Lower leg skin (tissue), 4 donors: ENCODE measurements around the gene PPP2R5B. TPM values are rescaled to one million over a fixed set of nuclear protein-coding genes. Genes with fewer than 3 reads are reported as not detected.

Source experiments
- DNase-seq, 2 donors: peaks; one replicate each; pipeline ENCODE4 v3.0.0-alpha.2; 2019; ENCODE audit warnings: low spot score in 2 of 2
- H3K4me3 ChIP-seq: fragments of 200-600 bp; sonication (generic); 2 replicates; pipeline ENCODE4 v1.5.1; 2017; ENCODE audit warnings: mild to moderate bottlenecking, low read depth; ENCODE audit not compliant: poor library complexity, severe bottlenecking
- CTCF ChIP-seq, 3 donors: fragments of 450-650 bp; IDR thresholded peaks; one replicate each; pipeline ENCODE4 v1.5.1; 2016; ENCODE audit warnings: antibody characterized with exemption in 3 of 3, mild to moderate bottlenecking in 3 of 3, moderate library complexity in 2 of 3
- POLR2A ChIP-seq, 2 donors: fragments of 450-650 bp; IDR thresholded peaks; one replicate each; pipeline ENCODE4 v1.6.1; 2016 to 2017; ENCODE audit warnings: antibody characterized with exemption in 2 of 2, mild to moderate bottlenecking in 1 of 2, moderate library complexity in 1 of 2
- WGBS, 2 donors: methylation state at CpG; one replicate each; pipeline ENCODE4 v1.1.5; 2018; 5-methylcytosine and 5-hydroxymethylcytosine counted together
- intact Hi-C: fragments of 100-400 bp; cut with DNase I; formaldehyde crosslinking; loops from one replicate; pipeline ENCODE4 v1.15.0; 2023; ENCODE audit warnings: low total_unique reads
- total RNA-seq, 4 donors: library from RNA; depleted of rRNA; stranded (reverse); fragments of >200 nt; gene quantifications; one replicate each; pipeline ENCODE4 v1.1.0, GENCODE V29; 2016

PPP2R5B gene
- total RNA-seq, 4 donors from 2014 or later = 21.8 to 43.6 (median 34.0) TPM

- H3K4me3 ChIP-seq = no peak overlapping the region
- TF ChIP-seq POLR2A (IDR thresholded peaks at IDR 0.05) (no peak), CTCF (IDR thresholded peaks at IDR 0.05) (no peak)
- WGBS, 2 donors = 88 to 90% methylated on average over 11 of the region's 11 CpGs
- intact Hi-C loops = no loop called here
- DNase-seq = no peak
Measured at GRCh38 chr11:64908766-64909165, 15.7 kb upstream of the PPP2R5B start.

- no peak for TF ChIP-seq CTCF (IDR thresholded peaks at IDR 0.05)
- no peak for TF ChIP-seq POLR2A (IDR thresholded peaks at IDR 0.05)
- intact Hi-C loops = no loop called here
- H3K4me3 ChIP-seq = no peak overlapping the region
- 88 to 93% methylated on average over 15 of the region's 39 CpGs for WGBS, 2 donors
- DNase-seq = no peak
Measured at GRCh38 chr11:64909653-64910343, 14.7 kb upstream of the PPP2R5B start.

- no peak overlapping the region for H3K4me3 ChIP-seq
- no peak for DNase-seq
- intact Hi-C loops = no loop called here
- no peak for TF ChIP-seq CTCF (IDR thresholded peaks at IDR 0.05)
- no peak for TF ChIP-seq POLR2A (IDR thresholded peaks at IDR 0.05)
- WGBS, 2 donors = 91 to 95% methylated on average over 22 to 23 of the region's 27 CpGs
Measured at GRCh38 chr11:64910451-64911093, 13.9 kb upstream of the PPP2R5B start.

GRCh38 chr11:64911142-64911541 lies 13.3 kb upstream of the PPP2R5B start:
- DNase-seq = no peak
- intact Hi-C loops = no loop called here
- no peak for TF ChIP-seq CTCF (IDR thresholded peaks at IDR 0.05)
- WGBS, 2 donors = 87 to 91% methylated on average over 6 to 7 of the region's 7 CpGs
- no peak overlapping the region for H3K4me3 ChIP-seq

- TF ChIP-seq POLR2A (IDR thresholded peaks at IDR 0.05) (no peak), CTCF (IDR thresholded peaks at IDR 0.05) (no peak)
- DNase-seq = no peak
- WGBS, 2 donors = 89 to 92% methylated on average over 7 to 9 of the region's 9 CpGs
- no peak overlapping the region for H3K4me3 ChIP-seq
- intact Hi-C loops = no loop called here
Measured at GRCh38 chr11:64911689-64912088, 12.8 kb upstream of the PPP2R5B start.
